ENCODE measurements around the gene FUT1. TPM values are rescaled to one million over a fixed set of nuclear protein-coding genes. Genes with fewer than 3 reads are reported as not detected.

FUT1 gene
- total RNA-seq, 1 experiment from 2014 or later = 14.1 TPM

DNA sequence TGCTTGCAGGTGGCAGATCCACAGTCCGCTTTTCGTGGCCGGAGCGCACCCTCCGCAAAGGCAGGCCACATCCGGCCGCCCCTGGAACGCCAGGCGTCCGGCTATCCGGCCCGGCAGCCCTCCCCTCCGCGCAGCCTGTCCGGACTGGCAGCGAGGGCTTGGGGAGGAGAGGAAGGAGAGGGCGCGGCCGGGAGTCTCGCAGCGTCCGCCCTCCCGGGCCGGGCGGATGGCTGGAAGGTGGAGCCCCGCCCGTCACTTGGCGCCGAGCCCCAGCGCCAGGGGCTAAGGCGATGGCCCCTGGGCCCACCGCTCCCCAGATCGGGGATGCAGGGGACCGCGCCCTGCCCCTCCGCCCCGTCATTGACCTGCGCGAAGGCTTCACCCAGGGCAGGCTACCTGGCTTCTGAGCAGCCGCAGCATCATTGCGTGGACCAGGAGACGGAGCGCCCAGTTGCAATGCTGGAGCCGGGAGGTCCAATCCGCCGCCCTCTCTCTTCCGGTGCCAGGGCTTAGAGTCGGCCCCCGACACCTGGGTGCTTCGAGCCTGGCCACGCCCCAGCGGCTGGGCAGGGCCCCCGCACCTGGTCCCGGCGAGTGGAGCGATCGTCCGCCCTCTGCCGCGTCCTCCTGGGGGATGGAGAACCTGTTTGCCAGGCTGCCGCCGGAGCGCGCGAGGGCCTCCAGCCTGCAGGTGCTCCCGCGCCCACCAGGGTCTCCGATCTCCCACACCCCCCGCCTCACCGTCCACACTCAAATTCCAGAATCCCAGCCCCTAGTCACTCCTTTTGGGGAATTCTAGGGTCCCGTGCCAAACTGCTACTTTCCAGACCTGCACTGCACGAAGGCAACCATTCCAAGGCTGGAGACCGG lies at the start of gene FUT1 (continued):
- TF ChIP-seq, protein P1, sequence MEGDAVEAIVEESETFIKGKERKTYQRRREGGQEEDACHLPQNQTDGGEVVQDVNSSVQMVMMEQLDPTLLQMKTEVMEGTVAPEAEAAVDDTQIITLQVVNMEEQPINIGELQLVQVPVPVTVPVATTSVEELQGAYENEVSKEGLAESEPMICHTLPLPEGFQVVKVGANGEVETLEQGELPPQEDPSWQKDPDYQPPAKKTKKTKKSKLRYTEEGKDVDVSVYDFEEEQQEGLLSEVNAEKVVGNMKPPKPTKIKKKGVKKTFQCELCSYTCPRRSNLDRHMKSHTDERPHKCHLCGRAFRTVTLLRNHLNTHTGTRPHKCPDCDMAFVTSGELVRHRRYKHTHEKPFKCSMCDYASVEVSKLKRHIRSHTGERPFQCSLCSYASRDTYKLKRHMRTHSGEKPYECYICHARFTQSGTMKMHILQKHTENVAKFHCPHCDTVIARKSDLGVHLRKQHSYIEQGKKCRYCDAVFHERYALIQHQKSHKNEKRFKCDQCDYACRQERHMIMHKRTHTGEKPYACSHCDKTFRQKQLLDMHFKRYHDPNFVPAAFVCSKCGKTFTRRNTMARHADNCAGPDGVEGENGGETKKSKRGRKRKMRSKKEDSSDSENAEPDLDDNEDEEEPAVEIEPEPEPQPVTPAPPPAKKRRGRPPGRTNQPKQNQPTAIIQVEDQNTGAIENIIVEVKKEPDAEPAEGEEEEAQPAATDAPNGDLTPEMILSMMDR (IDR thresholded peaks at IDR 0.05 in 2 of 3, conservative IDR thresholded peaks at IDR 0.05 in 1 of 3; ENCODE audit: borderline replicate concordance in 1 of 3, insufficient read depth in 1 of 3, low read depth in 2 of 3, low read length in 2 of 3) = no peak; a peak in 2 of 6 replicates
- TF ChIP-seq EZH2 (IDR thresholded peaks at IDR 0.05) (no peak), RAD21 (IDR thresholded peaks at IDR 0.05; ENCODE audit: low read depth) (no peak), POLR2A (IDR thresholded peaks at IDR 0.05; ENCODE audit: borderline replicate concordance, extremely low read depth, insufficient read depth, insufficient read length) (peak; percentile 13), CBX3 (IDR thresholded peaks at IDR 0.05; ENCODE audit: low read depth) (peak; percentile 78; the same call in 1 of the 2 replicates)

DNA sequence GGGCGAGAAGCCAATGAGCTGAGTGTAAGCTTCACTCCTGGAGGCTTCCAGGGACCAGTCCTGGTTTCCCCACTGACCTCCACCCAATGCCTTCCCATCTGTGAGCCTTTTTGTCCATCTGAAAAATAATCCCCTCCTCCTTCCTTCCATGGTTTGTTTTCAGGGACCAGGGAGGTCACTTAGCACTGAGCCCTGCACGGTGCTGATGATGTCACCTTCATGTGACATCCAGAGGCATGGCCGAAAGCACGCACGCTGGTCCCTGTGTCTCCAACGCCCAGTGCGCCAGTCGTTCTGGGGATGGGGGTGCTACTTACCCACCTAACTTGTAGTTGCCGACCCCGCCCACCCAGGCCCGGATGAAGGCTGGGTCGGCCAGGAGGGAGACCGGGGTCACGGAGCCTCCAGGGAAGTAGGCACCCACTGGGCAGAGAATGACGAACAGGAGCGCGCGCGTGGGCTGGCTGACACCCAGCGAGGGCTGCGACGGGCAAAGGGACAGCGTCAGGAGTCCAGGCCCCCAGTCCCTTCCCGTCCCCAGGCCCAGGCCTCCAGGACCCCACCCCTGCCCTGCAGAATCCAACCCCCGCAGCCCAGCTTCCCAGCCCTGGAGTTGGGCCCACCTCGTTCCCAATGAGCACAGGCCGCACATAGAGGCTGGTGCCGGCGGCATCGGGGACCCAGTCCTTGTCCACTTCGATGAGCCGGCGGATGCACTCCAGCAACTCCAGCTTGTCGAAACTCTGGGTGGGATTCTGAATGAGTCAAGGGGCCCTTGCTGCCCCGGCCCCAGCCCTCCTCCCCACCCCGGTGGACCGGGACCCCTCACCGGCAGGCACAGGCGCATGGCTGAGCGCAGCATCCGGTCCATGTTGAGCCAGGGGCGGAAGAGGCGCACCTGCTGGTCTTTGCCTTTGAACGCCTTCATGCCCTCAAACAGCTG lies 47.2 kb upstream of the FUT1 start:
- no peaks in the 10 kb centered on the region for H3K27me3 ChIP-seq (ENCODE audit: insufficient read depth, low read length)
- no peaks in the 10 kb centered on the region for H3K79me2 ChIP-seq (ENCODE audit: insufficient read depth, low read length)
- H3K27ac ChIP-seq (ENCODE audit: low read depth, low read length) = 0 out of 2 replicates have a peak overlapping the region, but pooled peaks have one; percentile 34
- ATAC-seq (no peak), DNase-seq (ENCODE audit: low read depth, low spot score) (no peak)
- ChIA-PET RAD21 (ENCODE audit: low non-redundant PET in 1 of 2, low total read pairs in 2 of 2, uncharacterized antibody in 2 of 2, unreplicated experiment in 2 of 2) (no interaction called here), POLR2A (no interaction called here), CTCF (interaction anchor here (0.6 to 1.4 kb wide), 2 partner anchors 43 to 45 kb away, joined by 3 read pairs; no protein-coding TSS in a partner anchor)
- H2AFZ ChIP-seq (ENCODE audit: low read depth, low read length, poor library complexity, severe bottlenecking) = no peak overlapping the region
- no peak overlapping the region for H3K9ac ChIP-seq (ENCODE audit: low read length)
- H3K9me3 ChIP-seq (ENCODE audit: control insufficient read depth in 1 of 2, insufficient read depth in 1 of 2, low read depth in 1 of 2, low read length in 2 of 2) = no peaks in the 10 kb centered on the region
- H3K36me3 ChIP-seq (ENCODE audit: control insufficient read depth in 1 of 2, insufficient read depth in 2 of 2, low read length in 2 of 2) = no peaks in the 10 kb centered on the region; a peak in 2 of 4 replicates
- H4K20me1 ChIP-seq (ENCODE audit: insufficient read depth) = no peaks in the 10 kb centered on the region
- H3K4me2 ChIP-seq (ENCODE audit: low read length) = no peak overlapping the region
- H3K9me2 ChIP-seq (ENCODE audit: insufficient read depth) = no peaks in the 10 kb centered on the region
- intact Hi-C loops (cut with micrococcal nuclease) = no loop called here
- H3K4me3 ChIP-seq (replicated peaks in 1 of 2; ENCODE audit: low read depth in 1 of 2, low read length in 2 of 2) = no peak overlapping the region
- no TSS peak for BruUV-seq (replicated peaks)
- H3K4me1 ChIP-seq (ENCODE audit: control insufficient read depth in 1 of 2, insufficient read depth in 2 of 2, low read length in 2 of 2) = peaks cover 0 to 11% of the 10 kb centered on the region in 2 experiments; a peak in 1 of 4 replicates
- TF ChIP-seq CBX3 (IDR thresholded peaks at IDR 0.05; ENCODE audit: low read depth) (no peak), RAD21 (IDR thresholded peaks at IDR 0.05; ENCODE audit: low read depth) (no peak), SIN3A (IDR thresholded peaks at IDR 0.05; ENCODE audit: low read depth) (no peak), TCF7L2 (IDR thresholded peaks at IDR 0.05; ENCODE audit: borderline replicate concordance, extremely low read depth, insufficient read depth, insufficient read length) (no peak), EGR1 (IDR thresholded peaks at IDR 0.05; ENCODE audit: low read depth) (no peak), CEBPB (IDR thresholded peaks at IDR 0.05; ENCODE audit: low read depth) (no peak), JUND (IDR thresholded peaks at IDR 0.05) (no peak), SP1 (IDR thresholded peaks at IDR 0.05; ENCODE audit: low read depth) (no peak), ZFX (IDR thresholded peaks at IDR 0.05) (no peak), EZH2 (IDR thresholded peaks at IDR 0.05) (no peak), SRF (IDR thresholded peaks at IDR 0.05; ENCODE audit: low read depth) (no peak), ELF1 (IDR thresholded peaks at IDR 0.05; ENCODE audit: borderline replicate concordance, low read depth) (no peak), YY1 (IDR thresholded peaks at IDR 0.05; ENCODE audit: extremely low read depth, insufficient replicate concordance, low read depth, low read length) (no peak), FOSL1 (IDR thresholded peaks at IDR 0.05; ENCODE audit: low read depth) (no peak), EZH2phosphoT487 (IDR thresholded peaks at IDR 0.05; ENCODE audit: borderline replicate concordance) (no peak)
- TF ChIP-seq, protein P1 (IDR thresholded peaks at IDR 0.05 in 2 of 3, conservative IDR thresholded peaks at IDR 0.05 in 1 of 3; ENCODE audit: borderline replicate concordance in 1 of 3, insufficient read depth in 1 of 3, low read depth in 2 of 3, low read length in 2 of 3) = no peak
- TF ChIP-seq, protein P2, sequence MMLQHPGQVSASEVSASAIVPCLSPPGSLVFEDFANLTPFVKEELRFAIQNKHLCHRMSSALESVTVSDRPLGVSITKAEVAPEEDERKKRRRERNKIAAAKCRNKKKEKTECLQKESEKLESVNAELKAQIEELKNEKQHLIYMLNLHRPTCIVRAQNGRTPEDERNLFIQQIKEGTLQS (IDR thresholded peaks at IDR 0.05) = no peak

All from HCT116 (cell line).